BE2C (cell line): ENCODE measurements around the gene AP2B1.
A peak's percentile ranks its signal among the peaks of the same experiment; 100 is the strongest.

Source experiments
- DNase-seq: peaks from one replicate; pipeline ENCODE4 v3.0.0-alpha.2; 2020
- H3K27me3 ChIP-seq: fragments of 250-450 bp; sonication (Bioruptor Pico); 2 replicates; pipeline ENCODE4 v1.5.1; 2020; ENCODE audit warnings: mild to moderate bottlenecking
- H3K36me3 ChIP-seq: fragments of 250-450 bp; sonication (Bioruptor Pico); 2 replicates; pipeline ENCODE4 v1.5.1; 2020; ENCODE audit warnings: mild to moderate bottlenecking
- H3K4me1 ChIP-seq: fragments of 250-450 bp; sonication (Bioruptor Pico); 2 replicates; pipeline ENCODE4 v1.5.1; 2020
- H3K4me3 ChIP-seq: 2 replicates; pipeline ENCODE4 v1.5.1; 2011; ENCODE audit warnings: low read depth, low read length
- H3K9me3 ChIP-seq: fragments of 250-450 bp; sonication (Bioruptor Pico); 2 replicates; pipeline ENCODE4 v1.5.1; 2020
- TF ChIP-seq, protein P1 (sequence below): IDR thresholded peaks from 2 replicates; pipeline ENCODE4 v1.5.1; 2012; ENCODE audit warnings: mild to moderate bottlenecking, low read depth, low read length

Gene AP2B1

DNA sequence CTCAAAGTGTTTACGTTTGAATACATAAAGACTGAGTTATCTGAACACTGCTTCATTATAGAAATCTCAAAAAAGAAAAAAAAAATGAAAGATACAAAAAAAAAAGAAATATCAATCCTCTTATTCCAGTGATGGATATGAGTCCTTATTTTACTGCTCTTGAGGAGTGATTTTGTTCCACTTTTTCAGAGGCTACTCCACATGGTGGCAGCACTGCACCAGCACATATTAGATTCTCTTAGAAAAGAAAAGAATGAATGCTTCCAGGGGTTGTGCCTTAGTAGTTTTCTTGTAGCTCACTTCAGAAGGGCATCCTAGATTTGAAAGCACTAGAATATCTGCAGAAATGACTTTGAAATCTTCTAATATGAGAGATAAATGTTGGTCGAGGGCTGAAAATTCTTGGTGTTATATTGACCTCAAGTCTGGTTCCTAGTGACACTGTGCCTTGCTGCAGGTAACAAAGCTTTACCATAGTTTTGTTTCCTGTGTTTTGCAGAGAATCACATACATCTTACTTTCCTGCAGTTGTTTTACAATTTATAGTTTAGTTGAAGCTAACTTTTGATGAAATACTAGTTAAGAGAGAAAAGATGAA lies 25.9 kb downstream of the AP2B1 start:
- peak; percentile 61 for DNase-seq
- H3K36me3 ChIP-seq: peaks cover 33% of the 10 kb centered on the region
- H3K27me3 ChIP-seq: no peaks in the 10 kb centered on the region
- TF ChIP-seq, protein P1, sequence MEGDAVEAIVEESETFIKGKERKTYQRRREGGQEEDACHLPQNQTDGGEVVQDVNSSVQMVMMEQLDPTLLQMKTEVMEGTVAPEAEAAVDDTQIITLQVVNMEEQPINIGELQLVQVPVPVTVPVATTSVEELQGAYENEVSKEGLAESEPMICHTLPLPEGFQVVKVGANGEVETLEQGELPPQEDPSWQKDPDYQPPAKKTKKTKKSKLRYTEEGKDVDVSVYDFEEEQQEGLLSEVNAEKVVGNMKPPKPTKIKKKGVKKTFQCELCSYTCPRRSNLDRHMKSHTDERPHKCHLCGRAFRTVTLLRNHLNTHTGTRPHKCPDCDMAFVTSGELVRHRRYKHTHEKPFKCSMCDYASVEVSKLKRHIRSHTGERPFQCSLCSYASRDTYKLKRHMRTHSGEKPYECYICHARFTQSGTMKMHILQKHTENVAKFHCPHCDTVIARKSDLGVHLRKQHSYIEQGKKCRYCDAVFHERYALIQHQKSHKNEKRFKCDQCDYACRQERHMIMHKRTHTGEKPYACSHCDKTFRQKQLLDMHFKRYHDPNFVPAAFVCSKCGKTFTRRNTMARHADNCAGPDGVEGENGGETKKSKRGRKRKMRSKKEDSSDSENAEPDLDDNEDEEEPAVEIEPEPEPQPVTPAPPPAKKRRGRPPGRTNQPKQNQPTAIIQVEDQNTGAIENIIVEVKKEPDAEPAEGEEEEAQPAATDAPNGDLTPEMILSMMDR: peak; percentile 83
- H3K4me1 ChIP-seq: no peaks in the 10 kb centered on the region; the same call in 1 of the 2 replicates
- no peaks in the 10 kb centered on the region for H3K9me3 ChIP-seq
- H3K4me3 ChIP-seq: no peak overlapping the region

DNA sequence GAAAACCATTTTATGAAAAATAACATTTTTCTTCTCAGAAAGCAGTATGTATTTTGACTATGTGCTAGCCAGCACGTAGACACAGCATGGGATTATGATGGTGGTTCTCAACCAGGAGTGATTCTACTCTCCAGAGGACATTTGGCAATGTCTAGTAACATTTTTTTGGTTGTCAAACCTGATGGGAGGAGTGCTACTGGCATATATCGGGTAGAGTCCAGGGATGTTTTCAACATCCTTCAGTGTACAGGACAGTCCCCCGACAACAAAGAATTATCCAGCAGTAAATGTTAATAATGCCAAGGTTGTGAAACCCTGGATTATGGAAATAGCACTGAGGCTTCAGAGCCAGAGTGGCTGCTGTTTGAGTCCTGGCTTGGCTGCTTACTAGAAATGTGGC lies 27.7 kb downstream of the AP2B1 start:
- TF ChIP-seq, protein P1: no peak
- no peak for DNase-seq
- peaks cover 28% of the 10 kb centered on the region for H3K36me3 ChIP-seq
- no peaks in the 10 kb centered on the region; the same call in 1 of the 2 replicates for H3K4me1 ChIP-seq
- no peaks in the 10 kb centered on the region for H3K9me3 ChIP-seq
- H3K27me3 ChIP-seq: no peaks in the 10 kb centered on the region
- H3K4me3 ChIP-seq: no peak overlapping the region

DNA sequence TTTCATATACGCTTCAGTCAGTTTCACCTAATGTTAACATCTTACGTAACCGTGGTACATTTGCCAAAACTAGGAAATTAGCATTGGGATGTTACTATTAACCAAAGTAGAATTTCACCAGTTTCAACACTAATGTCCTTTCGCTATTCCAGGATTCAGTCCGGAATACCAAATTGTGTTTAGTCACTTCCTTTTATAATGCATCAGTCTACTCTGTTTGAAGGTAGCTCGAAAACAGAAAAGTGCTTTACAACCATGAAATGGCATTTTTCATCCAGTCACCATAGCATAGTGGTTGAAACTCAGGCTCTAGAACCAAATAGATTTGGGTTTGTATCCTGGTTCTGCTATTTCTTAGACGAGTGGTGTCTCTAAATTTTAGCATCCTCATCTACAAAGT lies 29.4 kb downstream of the AP2B1 start:
- Histone ChIP-seq H3K4me1 (no peaks in the 10 kb centered on the region; the same call in 1 of the 2 replicates), H3K4me3 (no peak overlapping the region), H3K36me3 (peaks cover 19% of the 10 kb centered on the region), H3K27me3 (no peaks in the 10 kb centered on the region), H3K9me3 (no peaks in the 10 kb centered on the region)
- TF ChIP-seq, protein P1: no peak
- no peak for DNase-seq

DNA sequence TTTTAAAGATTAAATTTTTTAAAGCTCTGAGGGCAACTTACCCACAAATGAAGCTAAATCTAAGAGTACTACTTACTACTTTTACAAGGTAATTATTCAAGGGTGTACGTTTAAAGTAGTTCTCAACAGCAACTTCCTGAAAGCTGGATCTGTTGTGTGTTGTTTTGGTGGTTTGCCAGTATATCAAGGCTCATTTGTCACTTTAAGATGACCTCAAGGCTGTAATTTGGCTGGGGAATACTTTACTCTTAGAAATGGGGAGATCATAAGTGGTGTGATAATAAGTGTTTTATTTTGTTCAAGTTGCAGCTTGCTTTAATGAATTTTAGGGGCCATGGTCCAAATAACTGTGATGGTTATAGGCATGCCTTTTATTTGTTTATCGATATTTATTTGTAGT lies 30.4 kb downstream of the AP2B1 start:
- no peaks in the 10 kb centered on the region for H3K9me3 ChIP-seq
- no peak for DNase-seq
- peaks cover 17% of the 10 kb centered on the region for H3K36me3 ChIP-seq
- TF ChIP-seq, protein P1: no peak
- no peaks in the 10 kb centered on the region; the same call in 1 of the 2 replicates for H3K4me1 ChIP-seq
- no peaks in the 10 kb centered on the region for H3K27me3 ChIP-seq
- no peak overlapping the region for H3K4me3 ChIP-seq

DNA sequence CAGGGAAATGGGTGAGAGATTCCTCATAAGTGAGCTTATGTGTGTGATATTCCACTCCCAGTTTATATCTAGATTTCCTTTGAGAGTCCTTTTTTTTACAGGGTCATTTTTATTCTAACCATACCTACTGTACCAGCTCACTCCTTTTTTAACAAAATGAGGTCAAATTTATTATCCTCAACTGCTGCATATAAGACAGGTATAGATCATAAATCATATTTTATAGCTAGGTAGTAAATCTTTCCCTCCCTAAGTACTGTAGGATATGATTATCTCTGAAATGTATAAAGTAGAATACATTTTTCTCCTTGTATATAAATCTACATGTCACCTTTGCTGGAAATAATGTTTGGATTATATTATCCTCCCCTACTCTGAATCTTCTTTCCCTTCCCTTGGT lies 31.5 kb downstream of the AP2B1 start:
- TF ChIP-seq, protein P1: no peak
- Histone ChIP-seq H3K4me3 (no peak overlapping the region), H3K9me3 (no peaks in the 10 kb centered on the region), H3K36me3 (peaks cover 8% of the 10 kb centered on the region), H3K27me3 (no peaks in the 10 kb centered on the region), H3K4me1 (no peaks in the 10 kb centered on the region; the same call in 1 of the 2 replicates)
- no peak for DNase-seq

DNA sequence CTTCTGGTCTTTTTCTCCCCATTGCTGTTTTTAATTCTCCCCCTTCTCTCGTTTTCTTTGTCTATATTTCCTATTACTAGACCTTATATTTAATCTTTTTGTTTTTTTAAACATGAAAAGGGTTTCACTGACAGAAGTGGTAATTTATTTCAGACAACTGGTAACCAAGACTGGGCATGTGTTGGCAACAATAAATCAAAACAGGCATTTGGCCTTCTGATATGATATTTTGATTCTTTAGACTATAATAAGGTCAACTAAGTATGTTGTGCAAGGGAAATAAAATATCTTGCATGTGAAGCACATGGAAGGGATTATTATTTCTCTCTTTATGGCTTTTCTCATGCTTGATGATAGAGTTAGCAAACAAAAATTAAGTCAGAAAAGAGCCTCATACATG lies 34.6 kb downstream of the AP2B1 start:
- DNase-seq: no peak
- Histone ChIP-seq H3K4me3 (no peak overlapping the region), H3K36me3 (peaks cover 25% of the 10 kb centered on the region), H3K27me3 (no peaks in the 10 kb centered on the region), H3K4me1 (no peaks in the 10 kb centered on the region; the same call in 1 of the 2 replicates), H3K9me3 (no peaks in the 10 kb centered on the region)
- TF ChIP-seq, protein P1: no peak
